PC-3 (cell line): Measurements from ENCODE around the gene REC114. TPM values are rescaled to one million over a fixed set of nuclear protein-coding genes. Genes with fewer than 3 reads are reported as not detected.

Experiments
- ATAC-seq: fragments of 200-7000 bp; cut with Tn5 transposase; 2 replicates; pipeline ENCODE4 v1.9.1; 2020; ENCODE audit warnings: mild to moderate bottlenecking, moderate library complexity
- BruUV-seq: library from RNA; stranded (reverse); fragments of 400-500 nt; replicated peaks from 2 replicates; lab custom pipeline; 2021; lab: Mats Ljungman, UMichigan
- CTCF ChIA-PET: fragments of 300-600 bp; sonication (Branson Sonifier 250); formaldehyde crosslinking; loops from one replicate; lab custom pipeline; 2022; ENCODE audit warnings: antibody characterized with exemption; lab: Charles Lee
- POLR2A ChIA-PET: fragments of 300-600 bp; sonication (Branson Sonifier 250); formaldehyde crosslinking; loops from one replicate; lab custom pipeline; 2022; ENCODE audit warnings: antibody characterized with exemption; ENCODE audit not compliant: unreplicated experiment; lab: Charles Lee
- DNase-seq: peaks from one replicate; pipeline ENCODE4 v3.0.0-alpha.2; 2015
- H2AFZ ChIP-seq: fragments of 300-600 bp; sonication (generic); 2 replicates; pipeline ENCODE4 v1.6.0; 2016; ENCODE audit warnings: antibody characterized with exemption, low read length
- H3F3A ChIP-seq: fragments of 300-600 bp; sonication (generic); one replicate; pipeline ENCODE4 v1.6.0; 2017; ENCODE audit warnings: antibody characterized with exemption, low read length, control low read depth, mild to moderate bottlenecking; ENCODE audit not compliant: unreplicated experiment
- H3K27ac ChIP-seq: fragments of 300-600 bp; sonication (generic); 2 replicates; pipeline ENCODE4 v1.5.1; 2016; ENCODE audit warnings: mild to moderate bottlenecking, low read length
- H3K27me3 ChIP-seq: fragments of 300-600 bp; sonication (generic); 2 replicates; pipeline ENCODE4 v1.6.1; 2016; ENCODE audit warnings: low read length, mixed read lengths
- H3K36me3 ChIP-seq: fragments of 300-600 bp; sonication (generic); 2 replicates; pipeline ENCODE4 v1.6.1; 2016; ENCODE audit warnings: low read depth, mixed run types, low read length, mixed read lengths
- H3K4me1 ChIP-seq: fragments of 300-600 bp; sonication (generic); 2 replicates; pipeline ENCODE4 v1.5.1; 2016; ENCODE audit warnings: low read length; ENCODE audit not compliant: insufficient read depth
- H3K4me2 ChIP-seq: fragments of 300-600 bp; sonication (generic); 2 replicates; pipeline ENCODE4 v1.6.0; 2016; ENCODE audit warnings: low read length
- H3K4me3 ChIP-seq: fragments of 300-600 bp; sonication (generic); 2 replicates; pipeline ENCODE4 v1.5.1; 2016; ENCODE audit warnings: mild to moderate bottlenecking, low read length, mixed read lengths
- H3K79me2 ChIP-seq: fragments of 300-600 bp; sonication (generic); 2 replicates; pipeline ENCODE4 v1.6.1; 2017; ENCODE audit warnings: low read length, mixed read lengths
- H3K9ac ChIP-seq: fragments of 300-600 bp; sonication (generic); 2 replicates; pipeline ENCODE4 v1.6.0; 2016; ENCODE audit warnings: mild to moderate bottlenecking, low read length
- H3K9me2 ChIP-seq: fragments of 300-600 bp; sonication (generic); replicated peaks from 2 replicates; pipeline ENCODE4 v1.6.1; 2016; ENCODE audit warnings: mixed run types, low read length, mixed read lengths
- H3K9me3 ChIP-seq: fragments of 300-600 bp; sonication (generic); 2 replicates; pipeline ENCODE4 v1.6.1; 2016; ENCODE audit warnings: low read length, mixed read lengths
- H4K20me1 ChIP-seq: fragments of 300-600 bp; sonication (generic); 2 replicates; pipeline ENCODE4 v1.6.1; 2016; ENCODE audit warnings: low read length, mixed read lengths
- EZH2 ChIP-seq: fragments of 300-600 bp; sonication (generic); IDR thresholded peaks from one replicate; pipeline ENCODE4 v1.6.1; 2017; ENCODE audit warnings: antibody characterized with exemption, mild to moderate bottlenecking, low read length; ENCODE audit not compliant: unreplicated experiment
- EZH2phosphoT487 ChIP-seq: fragments of 300-600 bp; sonication (generic); IDR thresholded peaks from 2 replicates; pipeline ENCODE4 v1.6.1; 2018; ENCODE audit warnings: mild to moderate bottlenecking, antibody characterized with exemption, low read length, borderline replicate concordance
- intact Hi-C: fragments of 100-400 bp; cut with micrococcal nuclease; formaldehyde crosslinking; loops from 2 replicates; pipeline ENCODE4 v1.9.0; 2023
- total RNA-seq: library from RNA; depleted of rRNA; stranded (reverse); fragments of >200 nt; gene quantifications from 2 replicates; pipeline ENCODE4 v1.2.3, GENCODE V29; 2014
- TF ChIP-seq, protein P1 (sequence below): fragments of 300-600 bp; sonication (generic); conservative IDR thresholded peaks from 2 replicates; pipeline ENCODE4 v1.5.1; 2017; ENCODE audit warnings: antibody characterized with exemption, low read depth, mild to moderate bottlenecking, low read length

Gene REC114
- total RNA-seq, 1 experiment from 2014 or later = not detected

GRCh38 chr15:73433873-73434272 is 9.1 kb upstream of the REC114 start:
- Histone ChIP-seq H3K27me3 (peaks cover 78% of the 10 kb centered on the region), H2AFZ (no peak overlapping the region), H3K9me3 (no peaks in the 10 kb centered on the region), H3K9ac (no peak overlapping the region), H3K79me2 (no peaks in the 10 kb centered on the region), H3K4me3 (no peak overlapping the region), H3F3A (no peaks in the 10 kb centered on the region), H3K27ac (no peak overlapping the region), H3K36me3 (no peaks in the 10 kb centered on the region), H3K4me2 (no peak overlapping the region), H3K9me2 (no peaks in the 10 kb centered on the region), H3K4me1 (no peaks in the 10 kb centered on the region), H4K20me1 (no peaks in the 10 kb centered on the region)
- no TSS peak for BruUV-seq
- intact Hi-C loops = no loop called here
- no peak for DNase-seq
- ATAC-seq = no peak
- CTCF ChIA-PET = no interaction called here
- POLR2A ChIA-PET = no interaction called here
- TF ChIP-seq EZH2 (no peak), EZH2phosphoT487 (no peak)
- TF ChIP-seq, protein P1, sequence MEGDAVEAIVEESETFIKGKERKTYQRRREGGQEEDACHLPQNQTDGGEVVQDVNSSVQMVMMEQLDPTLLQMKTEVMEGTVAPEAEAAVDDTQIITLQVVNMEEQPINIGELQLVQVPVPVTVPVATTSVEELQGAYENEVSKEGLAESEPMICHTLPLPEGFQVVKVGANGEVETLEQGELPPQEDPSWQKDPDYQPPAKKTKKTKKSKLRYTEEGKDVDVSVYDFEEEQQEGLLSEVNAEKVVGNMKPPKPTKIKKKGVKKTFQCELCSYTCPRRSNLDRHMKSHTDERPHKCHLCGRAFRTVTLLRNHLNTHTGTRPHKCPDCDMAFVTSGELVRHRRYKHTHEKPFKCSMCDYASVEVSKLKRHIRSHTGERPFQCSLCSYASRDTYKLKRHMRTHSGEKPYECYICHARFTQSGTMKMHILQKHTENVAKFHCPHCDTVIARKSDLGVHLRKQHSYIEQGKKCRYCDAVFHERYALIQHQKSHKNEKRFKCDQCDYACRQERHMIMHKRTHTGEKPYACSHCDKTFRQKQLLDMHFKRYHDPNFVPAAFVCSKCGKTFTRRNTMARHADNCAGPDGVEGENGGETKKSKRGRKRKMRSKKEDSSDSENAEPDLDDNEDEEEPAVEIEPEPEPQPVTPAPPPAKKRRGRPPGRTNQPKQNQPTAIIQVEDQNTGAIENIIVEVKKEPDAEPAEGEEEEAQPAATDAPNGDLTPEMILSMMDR = no peak

GRCh38 chr15:73436613-73437012 is 6.4 kb upstream of the REC114 start:
- Histone ChIP-seq H3K4me2 (no peak overlapping the region), H4K20me1 (no peaks in the 10 kb centered on the region), H2AFZ (no peak overlapping the region), H3K36me3 (no peaks in the 10 kb centered on the region), H3K4me3 (no peak overlapping the region), H3K27ac (no peak overlapping the region), H3K79me2 (no peaks in the 10 kb centered on the region), H3K9me2 (no peaks in the 10 kb centered on the region), H3F3A (no peaks in the 10 kb centered on the region), H3K4me1 (no peaks in the 10 kb centered on the region), H3K9me3 (no peaks in the 10 kb centered on the region), H3K9ac (no peak overlapping the region), H3K27me3 (peaks cover 80% of the 10 kb centered on the region)
- ChIA-PET POLR2A (no interaction called here), CTCF (no interaction called here)
- intact Hi-C loops = no loop called here
- DNase-seq (no peak), ATAC-seq (no peak)
- TF ChIP-seq, protein P1 = no peak
- TF ChIP-seq EZH2 = no peak
- TF ChIP-seq EZH2phosphoT487 = no peak
- BruUV-seq = no TSS peak

DNA sequence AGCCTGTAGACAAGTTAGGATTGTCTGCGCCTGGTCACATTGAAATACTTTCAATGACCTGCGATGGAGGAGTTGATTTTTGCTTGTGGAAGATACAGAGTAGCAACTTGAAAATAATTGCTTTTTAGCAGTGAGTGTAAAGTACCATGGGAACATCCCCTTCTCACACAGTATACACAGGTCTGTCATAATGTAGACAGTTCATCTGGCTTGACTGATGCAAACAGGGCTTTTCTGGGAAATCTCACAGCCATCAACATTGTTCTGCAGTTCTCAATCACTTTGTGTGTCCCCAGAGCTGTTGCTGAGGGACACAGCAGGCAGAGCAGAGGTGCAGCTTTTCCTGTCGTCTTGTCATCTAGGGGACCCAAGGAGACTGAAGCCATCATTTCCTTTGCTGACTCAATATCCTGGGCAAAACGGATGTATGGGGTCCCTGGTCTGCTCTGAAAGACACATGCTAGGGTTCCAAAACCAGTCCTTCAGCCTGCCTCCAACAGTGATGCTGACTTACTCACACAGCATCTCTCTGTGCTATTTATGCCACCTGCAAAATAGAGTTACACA is 5.3 kb upstream of the REC114 start:
- no peak overlapping the region for H3K4me2 ChIP-seq
- no peaks in the 10 kb centered on the region for H3K4me1 ChIP-seq
- TF ChIP-seq EZH2 = no peak
- ChIA-PET CTCF (no interaction called here), POLR2A (no interaction called here)
- no peaks in the 10 kb centered on the region for H3K79me2 ChIP-seq
- no peak overlapping the region for H3K9ac ChIP-seq
- peaks cover 82% of the 10 kb centered on the region for H3K27me3 ChIP-seq
- H2AFZ ChIP-seq = no peak overlapping the region
- no peak overlapping the region for H3K27ac ChIP-seq
- no TSS peak for BruUV-seq
- H3K9me2 ChIP-seq = no peaks in the 10 kb centered on the region
- no peaks in the 10 kb centered on the region for H3K9me3 ChIP-seq
- intact Hi-C loops = no loop called here
- no peaks in the 10 kb centered on the region for H3K36me3 ChIP-seq
- no peaks in the 10 kb centered on the region for H3F3A ChIP-seq
- no peak for DNase-seq
- ATAC-seq = no peak
- no peak overlapping the region for H3K4me3 ChIP-seq
- no peaks in the 10 kb centered on the region for H4K20me1 ChIP-seq
